Tibial nerve (tissue), 4 donors: ENCODE measurements around the gene ST7L. TPM values are rescaled to one million over a fixed set of nuclear protein-coding genes. Genes with fewer than 3 reads are reported as not detected.

Experiments used
- DNase-seq, 2 donors: peaks; one replicate each; pipeline ENCODE4 v3.0.0-alpha.2; 2019; ENCODE audit warnings: low spot score in 2 of 2
- H3K27ac ChIP-seq, 4 donors: fragments of 200-600 bp; sonication (generic) in 3 of 4; one replicate each; pipeline ENCODE4 v1.5.1; 2017 to 2019; ENCODE audit warnings: mild to moderate bottlenecking in 1 of 4
- H3K27me3 ChIP-seq, 2 donors: fragments of 200-600 bp; sonication (generic) in 1 of 2; one replicate each; pipeline versions ENCODE4 v1.5.1 to v1.6.0; 2017 to 2019
- H3K36me3 ChIP-seq, 3 donors: fragments of 200-600 bp; sonication (generic); one replicate each; pipeline ENCODE4 v1.5.1; 2018 to 2019
- H3K4me1 ChIP-seq, 4 donors: fragments of 200-600 bp; sonication (generic) in 3 of 4; one replicate each; pipeline ENCODE4 v1.5.1; 2017 to 2019
- H3K4me3 ChIP-seq, 4 donors: fragments of 200-600 bp; sonication (generic) in 3 of 4; one replicate each; pipeline ENCODE4 v1.5.1; 2017 to 2019; ENCODE audit warnings: mild to moderate bottlenecking in 1 of 4, moderate library complexity in 1 of 4
- H3K9me3 ChIP-seq, 4 donors: fragments of 200-600 bp; sonication (generic) in 3 of 4; one replicate each; pipeline ENCODE4 v1.5.1; 2017 to 2019
- EP300 ChIP-seq, 2 donors: sonication (generic); formaldehyde crosslinking; IDR thresholded peaks; one replicate each; pipeline ENCODE4 v1.6.1; 2017; ENCODE audit warnings: antibody characterized with exemption in 2 of 2, mild to moderate bottlenecking in 1 of 2
- POLR2A ChIP-seq, 2 donors: fragments of 450-650 bp; IDR thresholded peaks; one replicate each; pipeline ENCODE4 v1.6.1; 2017; ENCODE audit warnings: antibody characterized with exemption in 2 of 2, mild to moderate bottlenecking in 2 of 2, moderate library complexity in 2 of 2
- WGBS, 2 donors: methylation state at CpG; one replicate each; pipeline ENCODE4 v1.1.5; 2018; 5-methylcytosine and 5-hydroxymethylcytosine counted together
- total RNA-seq, 4 donors: library from RNA; depleted of rRNA; stranded (reverse); fragments of >200 nt; gene quantifications; one replicate each; pipeline ENCODE4 v1.1.0, GENCODE V29; 2016
- TF ChIP-seq, protein P1 (sequence below), 5 experiments: fragments of 200-600 bp in 3 of 5; fragments of 450-650 bp in 2 of 5; sonication (generic) in 3 of 5; IDR thresholded peaks; one replicate each; pipeline ENCODE4 v1.5.1; 2016 to 2019; ENCODE audit warnings: antibody characterized with exemption in 5 of 5, mild to moderate bottlenecking in 3 of 5, moderate library complexity in 2 of 5

Gene ST7L
- total RNA-seq, 4 donors from 2014 or later = 18.4 to 24.0 (median 20.4) TPM

DNA sequence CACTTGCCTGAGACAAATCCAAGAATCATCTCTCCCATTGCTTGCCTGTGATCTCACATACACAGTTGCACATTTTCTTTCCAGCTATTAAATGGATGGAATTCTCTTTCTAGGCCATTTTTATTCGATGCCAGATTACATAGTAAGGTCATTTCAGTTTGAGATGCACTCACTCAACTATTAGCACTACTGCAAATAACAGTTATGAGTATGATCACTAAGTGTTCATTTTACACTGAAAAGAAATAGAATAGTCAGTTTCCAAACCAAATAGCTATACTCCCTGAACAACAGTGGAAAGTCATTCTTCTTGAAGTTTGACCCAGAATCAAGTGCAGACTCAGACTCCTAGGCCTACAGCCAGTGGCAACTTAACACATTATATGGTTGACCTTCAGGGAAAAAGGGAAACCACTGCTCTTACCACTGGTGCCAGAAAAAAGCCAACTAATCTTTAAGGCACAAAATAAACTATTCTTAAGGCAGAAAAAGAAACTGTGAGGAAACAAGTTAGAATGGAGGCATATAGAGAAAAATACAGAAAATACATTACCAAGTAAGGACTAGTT lies 78.6 kb downstream of the ST7L start:
- no peak for DNase-seq
- Histone ChIP-seq H3K9me3 (no peaks in the 10 kb centered on the region), H3K4me3 (no peak overlapping the region), H3K27me3 (no peaks in the 10 kb centered on the region), H3K36me3 (peaks cover 0 to 40% (median 0%) of the 10 kb centered on the region in 3 donors), H3K4me1 (peaks cover 0 to 13% (median 0%) of the 10 kb centered on the region in 4 donors), H3K27ac (no peak overlapping the region)
- TF ChIP-seq POLR2A (IDR thresholded peaks at IDR 0.05) (no peak), EP300 (IDR thresholded peaks at IDR 0.05) (no peak)
- TF ChIP-seq, protein P1, sequence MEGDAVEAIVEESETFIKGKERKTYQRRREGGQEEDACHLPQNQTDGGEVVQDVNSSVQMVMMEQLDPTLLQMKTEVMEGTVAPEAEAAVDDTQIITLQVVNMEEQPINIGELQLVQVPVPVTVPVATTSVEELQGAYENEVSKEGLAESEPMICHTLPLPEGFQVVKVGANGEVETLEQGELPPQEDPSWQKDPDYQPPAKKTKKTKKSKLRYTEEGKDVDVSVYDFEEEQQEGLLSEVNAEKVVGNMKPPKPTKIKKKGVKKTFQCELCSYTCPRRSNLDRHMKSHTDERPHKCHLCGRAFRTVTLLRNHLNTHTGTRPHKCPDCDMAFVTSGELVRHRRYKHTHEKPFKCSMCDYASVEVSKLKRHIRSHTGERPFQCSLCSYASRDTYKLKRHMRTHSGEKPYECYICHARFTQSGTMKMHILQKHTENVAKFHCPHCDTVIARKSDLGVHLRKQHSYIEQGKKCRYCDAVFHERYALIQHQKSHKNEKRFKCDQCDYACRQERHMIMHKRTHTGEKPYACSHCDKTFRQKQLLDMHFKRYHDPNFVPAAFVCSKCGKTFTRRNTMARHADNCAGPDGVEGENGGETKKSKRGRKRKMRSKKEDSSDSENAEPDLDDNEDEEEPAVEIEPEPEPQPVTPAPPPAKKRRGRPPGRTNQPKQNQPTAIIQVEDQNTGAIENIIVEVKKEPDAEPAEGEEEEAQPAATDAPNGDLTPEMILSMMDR (IDR thresholded peaks at IDR 0.05) = no peak
- WGBS, 2 donors = 0 to 46% methylated on average over 1 of the region's 1 CpG

DNA sequence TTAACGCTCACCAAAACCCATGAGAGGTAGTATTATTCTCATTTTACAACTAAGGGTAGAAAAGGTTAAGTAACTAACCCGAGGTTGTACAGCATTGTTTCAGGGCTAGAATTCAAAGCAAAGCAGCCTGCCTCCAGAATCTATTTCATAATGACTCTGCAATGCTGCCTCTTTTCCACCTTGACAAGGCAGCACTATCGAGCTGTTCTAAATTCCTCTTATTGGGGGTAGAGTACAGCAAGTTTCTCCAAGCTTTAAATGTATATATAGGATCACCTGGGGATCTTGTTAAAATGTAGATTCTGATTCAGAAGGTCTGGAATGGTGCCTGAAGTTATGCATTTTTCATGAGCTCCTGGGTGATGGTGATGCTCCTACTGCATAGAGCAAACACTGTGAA lies 80.1 kb downstream of the ST7L start:
- Histone ChIP-seq H3K4me3 (no peak overlapping the region), H3K4me1 (no peaks in the 10 kb centered on the region), H3K27ac (no peak overlapping the region), H3K27me3 (no peaks in the 10 kb centered on the region), H3K9me3 (no peaks in the 10 kb centered on the region), H3K36me3 (peaks cover 0 to 50% (median 0%) of the 10 kb centered on the region in 3 donors)
- DNase-seq = no peak
- WGBS, 2 donors = 79% methylated on average over 3 of the region's 3 CpGs
- TF ChIP-seq POLR2A (IDR thresholded peaks at IDR 0.05) (no peak), EP300 (IDR thresholded peaks at IDR 0.05) (no peak)
- TF ChIP-seq, protein P1 (IDR thresholded peaks at IDR 0.05) = no peak

DNA sequence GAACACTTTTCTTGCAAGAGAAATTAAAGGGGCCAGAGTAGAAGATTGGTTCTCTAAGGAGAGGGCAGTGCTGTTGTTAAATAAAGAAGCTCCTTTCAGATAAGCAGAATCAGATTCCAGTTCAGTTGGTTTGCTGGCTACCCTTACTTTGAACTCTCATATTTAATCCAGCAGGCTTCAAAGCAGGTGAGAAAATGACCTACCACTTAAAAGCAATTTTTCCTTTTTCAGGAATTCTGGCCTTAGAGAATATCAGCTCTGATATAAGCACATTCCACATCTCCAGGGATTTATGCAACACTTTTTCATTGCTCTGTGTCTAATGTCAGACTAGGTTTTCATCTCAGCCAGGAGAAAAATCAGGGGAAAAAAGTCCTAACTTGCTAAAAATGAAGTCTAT lies 81.5 kb downstream of the ST7L start:
- TF ChIP-seq EP300 (IDR thresholded peaks at IDR 0.05) = no peak
- no peak for TF ChIP-seq POLR2A (IDR thresholded peaks at IDR 0.05)
- TF ChIP-seq, protein P1 (IDR thresholded peaks at IDR 0.05) = no peak
- H3K9me3 ChIP-seq = no peaks in the 10 kb centered on the region
- H3K27ac ChIP-seq = no peak overlapping the region
- peaks cover 0 to 60% (median 0%) of the 10 kb centered on the region in 3 donors for H3K36me3 ChIP-seq
- H3K27me3 ChIP-seq = no peaks in the 10 kb centered on the region
- H3K4me1 ChIP-seq = no peaks in the 10 kb centered on the region
- no peak overlapping the region for H3K4me3 ChIP-seq
- no peak for DNase-seq

DNA sequence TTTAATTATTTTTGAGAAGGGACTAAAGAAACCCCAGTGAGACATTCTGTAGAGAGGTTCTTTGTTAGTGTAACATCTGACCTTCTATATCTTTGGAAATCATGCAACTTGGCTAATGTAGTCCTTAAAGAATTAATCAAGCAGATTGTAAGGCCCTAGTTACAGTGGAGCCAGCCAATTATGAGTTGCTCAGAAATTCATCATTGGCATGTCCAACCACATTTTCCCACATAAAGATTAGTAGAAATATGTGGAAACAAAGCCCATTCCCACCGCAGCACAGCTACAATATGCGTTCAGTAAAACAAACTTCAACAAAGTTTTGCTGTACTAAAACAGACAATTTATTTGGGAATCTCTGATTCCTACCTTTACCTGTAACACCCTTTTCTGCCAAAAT lies 82.4 kb downstream of the ST7L start:
- Histone ChIP-seq H3K9me3 (no peaks in the 10 kb centered on the region), H3K36me3 (peaks cover 0 to 65% (median 0%) of the 10 kb centered on the region in 3 donors), H3K27ac (no peak overlapping the region), H3K27me3 (no peaks in the 10 kb centered on the region), H3K4me1 (no peaks in the 10 kb centered on the region), H3K4me3 (no peak overlapping the region)
- DNase-seq = no peak
- 47 to 54% methylated on average over 2 of the region's 2 CpGs for WGBS, 2 donors
- TF ChIP-seq, protein P1 (IDR thresholded peaks at IDR 0.05) = no peak
- TF ChIP-seq EP300 (IDR thresholded peaks at IDR 0.05) (no peak), POLR2A (IDR thresholded peaks at IDR 0.05) (no peak)

DNA sequence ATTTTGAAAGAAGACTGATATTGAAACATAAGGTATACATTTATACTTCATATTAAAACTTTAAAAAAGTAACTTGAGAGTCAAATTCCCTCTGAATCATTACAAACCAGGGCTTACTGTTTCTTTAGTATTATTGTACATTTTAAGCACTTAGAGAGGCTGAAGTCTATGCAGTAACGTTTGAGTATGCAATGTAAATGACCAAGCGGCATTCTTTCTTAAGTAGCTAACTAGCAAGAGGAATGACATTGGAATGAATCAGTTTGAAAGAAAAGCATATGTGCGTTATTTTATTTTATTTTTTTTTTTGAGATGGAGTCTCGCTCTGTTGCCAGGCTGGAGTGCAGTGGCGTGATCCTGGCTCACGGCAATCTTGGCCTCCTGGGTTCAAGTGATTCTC lies 85.9 kb downstream of the ST7L start:
- 91 to 92% methylated on average over 6 of the region's 6 CpGs for WGBS, 2 donors
- H3K36me3 ChIP-seq = peaks cover 0 to 37% (median 3%) of the 10 kb centered on the region in 3 donors
- TF ChIP-seq, protein P1 (IDR thresholded peaks at IDR 0.05) = no peak
- TF ChIP-seq EP300 (IDR thresholded peaks at IDR 0.05) (no peak), POLR2A (IDR thresholded peaks at IDR 0.05) (no peak)

More for the DNA sequence above, 85.9 kb downstream of the ST7L start:
- Histone ChIP-seq H3K9me3 (no peaks in the 10 kb centered on the region), H3K4me1 (no peaks in the 10 kb centered on the region), H3K4me3 (no peak overlapping the region), H3K27me3 (no peaks in the 10 kb centered on the region), H3K27ac (no peak overlapping the region)
- no peak for DNase-seq
